ENCODE results near the gene STRA6.

The STRA6 gene, protein sequence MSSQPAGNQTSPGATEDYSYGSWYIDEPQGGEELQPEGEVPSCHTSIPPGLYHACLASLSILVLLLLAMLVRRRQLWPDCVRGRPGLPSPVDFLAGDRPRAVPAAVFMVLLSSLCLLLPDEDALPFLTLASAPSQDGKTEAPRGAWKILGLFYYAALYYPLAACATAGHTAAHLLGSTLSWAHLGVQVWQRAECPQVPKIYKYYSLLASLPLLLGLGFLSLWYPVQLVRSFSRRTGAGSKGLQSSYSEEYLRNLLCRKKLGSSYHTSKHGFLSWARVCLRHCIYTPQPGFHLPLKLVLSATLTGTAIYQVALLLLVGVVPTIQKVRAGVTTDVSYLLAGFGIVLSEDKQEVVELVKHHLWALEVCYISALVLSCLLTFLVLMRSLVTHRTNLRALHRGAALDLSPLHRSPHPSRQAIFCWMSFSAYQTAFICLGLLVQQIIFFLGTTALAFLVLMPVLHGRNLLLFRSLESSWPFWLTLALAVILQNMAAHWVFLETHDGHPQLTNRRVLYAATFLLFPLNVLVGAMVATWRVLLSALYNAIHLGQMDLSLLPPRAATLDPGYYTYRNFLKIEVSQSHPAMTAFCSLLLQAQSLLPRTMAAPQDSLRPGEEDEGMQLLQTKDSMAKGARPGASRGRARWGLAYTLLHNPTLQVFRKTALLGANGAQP

GRCh38 chr15:74202452-74203401 lies at the start of gene STRA6:
Gene STRA6, minus strand, starts transcription at chr15:74202787. Its CDS starts 520 bp downstream, at chr15:74202267.
- DNase-seq = no peak

GRCh38 chr15:74252291-74252690 lies 49.7 kb upstream of the STRA6 start:
- DNase-seq = no peak

DNA sequence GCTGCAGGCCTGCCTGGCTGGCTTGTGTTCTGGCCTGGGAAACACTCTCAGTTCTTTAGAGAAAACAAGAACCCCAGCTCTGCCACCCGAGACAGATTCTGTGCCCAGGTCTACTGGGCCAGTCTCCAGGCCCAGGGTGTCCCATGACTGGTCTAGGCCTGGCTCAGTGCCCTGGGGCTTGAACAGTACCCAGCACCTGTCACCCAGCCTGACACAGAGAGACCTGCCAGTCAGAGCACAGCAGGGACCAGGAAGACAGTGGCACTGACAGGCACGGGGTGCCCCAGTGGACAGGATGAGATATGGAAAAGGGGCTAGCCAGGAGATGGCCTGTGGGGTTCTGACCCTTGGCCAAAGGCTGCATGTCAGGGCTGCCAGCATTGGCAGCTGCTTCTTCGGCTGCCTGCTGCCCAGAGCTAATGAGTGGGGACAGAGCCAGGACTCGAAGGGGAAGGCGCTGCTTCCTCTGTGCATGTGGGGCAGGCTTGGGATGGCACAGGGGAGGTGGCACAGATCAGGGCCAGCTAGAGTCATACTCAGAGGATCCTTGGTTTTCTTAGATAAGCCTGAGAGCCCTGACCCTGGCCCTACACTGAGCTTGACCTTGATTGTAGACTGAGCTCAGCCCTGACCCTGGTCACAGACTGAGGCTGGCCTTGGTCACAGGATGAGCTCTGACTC lies 48.7 kb upstream of the STRA6 start:
- no peak for DNase-seq

- DNase-seq = no peak
Measured at GRCh38 chr15:74250266-74250665, 47.7 kb upstream of the STRA6 start.

- no peak for DNase-seq
Measured at GRCh38 chr15:74245342-74245931, 42.9 kb upstream of the STRA6 start.

- no peak for DNase-seq
Measured at GRCh38 chr15:74244822-74245341, 42.3 kb upstream of the STRA6 start.

- DNase-seq = no peak
Measured at GRCh38 chr15:74243431-74243830, 40.8 kb upstream of the STRA6 start.

GRCh38 chr15:74242441-74243185 lies 40.0 kb upstream of the STRA6 start:
- no peak for DNase-seq

GRCh38 chr15:74240897-74241614 lies 38.5 kb upstream of the STRA6 start:
- DNase-seq = no peak

DNA sequence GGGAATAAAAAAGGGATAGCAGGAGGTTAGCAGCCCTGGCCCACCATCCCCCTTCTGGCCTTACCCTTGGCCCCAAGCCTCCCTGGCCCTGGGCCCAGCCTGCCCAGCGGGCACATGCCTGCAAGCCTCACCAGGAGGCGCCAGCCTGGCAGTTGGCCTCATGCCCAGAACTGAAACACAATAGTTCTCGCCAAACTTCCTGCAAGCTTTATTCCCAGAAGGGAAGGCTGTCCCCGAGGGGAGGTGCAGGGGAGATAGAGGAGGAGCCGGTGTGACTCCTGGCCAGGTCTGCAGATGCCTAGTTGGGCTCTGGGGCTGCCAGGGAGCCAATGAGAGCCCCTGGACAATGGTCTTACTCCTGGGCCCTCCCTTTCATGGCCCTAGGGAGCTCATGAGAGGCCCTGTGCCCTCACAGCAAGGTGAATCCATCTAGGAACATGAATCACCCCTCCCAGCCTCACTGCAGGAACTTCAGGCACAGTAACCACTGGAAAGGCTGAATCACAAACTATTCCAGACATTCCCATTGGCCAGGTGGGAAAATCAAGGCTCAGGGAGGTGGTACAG lies 37.5 kb upstream of the STRA6 start:
- no peak for DNase-seq

DNA sequence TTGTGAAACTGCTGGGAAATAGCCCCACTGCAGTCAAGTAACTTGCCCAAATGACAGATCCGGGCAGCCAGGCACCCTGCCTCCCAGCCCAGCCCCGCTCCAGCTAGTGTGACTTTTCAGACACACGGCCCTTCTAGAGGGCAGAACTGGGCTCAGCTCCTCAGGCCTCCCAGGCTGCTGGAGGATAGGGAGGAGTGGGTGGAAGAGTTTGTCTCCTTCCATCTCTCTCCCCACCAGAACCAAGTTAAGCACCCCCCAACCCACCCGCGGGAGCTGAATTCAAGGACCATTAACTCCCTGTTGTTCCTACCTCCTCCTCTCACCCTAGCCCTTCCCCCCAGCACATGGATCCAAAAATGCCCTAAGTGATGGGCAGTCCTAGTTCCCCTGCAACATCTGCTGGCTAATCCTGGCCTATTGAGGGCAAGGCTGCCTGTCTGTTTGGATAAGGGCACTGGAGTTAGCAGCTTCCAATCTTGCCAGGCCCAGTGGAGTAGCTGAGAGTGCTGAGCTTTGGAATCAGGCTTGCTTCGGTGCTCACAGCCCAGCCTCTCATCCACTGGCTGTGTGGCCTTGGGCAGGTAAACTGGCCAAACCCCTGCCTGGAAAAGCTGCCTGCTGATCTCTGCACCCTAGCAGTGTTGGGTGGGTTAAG lies 36.6 kb upstream of the STRA6 start:
- no peak for DNase-seq

DNA sequence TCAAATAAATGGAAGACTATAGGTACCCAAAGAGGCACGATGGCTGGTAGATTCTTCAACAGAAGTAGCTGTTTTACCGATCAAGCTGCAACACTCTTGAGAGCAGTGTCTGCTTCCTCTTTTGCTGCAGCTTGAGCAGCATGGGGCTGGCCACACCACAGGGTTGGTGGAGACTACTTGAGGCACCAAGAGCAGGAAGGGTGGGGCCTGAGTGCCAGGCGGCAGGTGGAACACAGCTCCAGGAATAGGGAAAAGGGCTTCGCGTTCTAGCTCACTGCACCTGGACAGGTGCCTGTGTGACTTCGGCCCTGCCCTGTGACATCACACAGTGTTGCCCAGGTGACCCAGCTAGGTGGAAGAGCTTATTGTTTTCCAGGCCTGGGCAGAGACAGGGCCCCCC lies 33.4 kb upstream of the STRA6 start, which contains the start of gene CCDC33:
Gene CCDC33 (plus strand): TSS at position 365 of the 400 bp plus-strand sequence. CDS start 394 bp downstream, outside the sequence.
- DNase-seq = no peak

DNA sequence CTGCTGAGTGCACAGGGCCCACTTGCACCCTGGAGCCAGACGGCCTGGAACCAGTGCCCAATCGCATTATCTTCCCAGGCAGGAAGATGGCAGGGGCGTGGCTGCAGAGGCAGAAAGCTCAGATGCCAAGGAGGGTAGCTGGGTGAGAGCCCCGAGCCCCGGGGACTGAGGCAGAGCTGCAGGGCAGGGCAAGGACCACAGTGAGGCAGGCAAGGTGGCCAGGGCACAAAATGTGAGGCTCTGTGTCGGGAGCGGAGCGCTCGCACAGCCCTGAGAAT lies 31.9 kb upstream of the STRA6 start:
- no peak for DNase-seq

DNA sequence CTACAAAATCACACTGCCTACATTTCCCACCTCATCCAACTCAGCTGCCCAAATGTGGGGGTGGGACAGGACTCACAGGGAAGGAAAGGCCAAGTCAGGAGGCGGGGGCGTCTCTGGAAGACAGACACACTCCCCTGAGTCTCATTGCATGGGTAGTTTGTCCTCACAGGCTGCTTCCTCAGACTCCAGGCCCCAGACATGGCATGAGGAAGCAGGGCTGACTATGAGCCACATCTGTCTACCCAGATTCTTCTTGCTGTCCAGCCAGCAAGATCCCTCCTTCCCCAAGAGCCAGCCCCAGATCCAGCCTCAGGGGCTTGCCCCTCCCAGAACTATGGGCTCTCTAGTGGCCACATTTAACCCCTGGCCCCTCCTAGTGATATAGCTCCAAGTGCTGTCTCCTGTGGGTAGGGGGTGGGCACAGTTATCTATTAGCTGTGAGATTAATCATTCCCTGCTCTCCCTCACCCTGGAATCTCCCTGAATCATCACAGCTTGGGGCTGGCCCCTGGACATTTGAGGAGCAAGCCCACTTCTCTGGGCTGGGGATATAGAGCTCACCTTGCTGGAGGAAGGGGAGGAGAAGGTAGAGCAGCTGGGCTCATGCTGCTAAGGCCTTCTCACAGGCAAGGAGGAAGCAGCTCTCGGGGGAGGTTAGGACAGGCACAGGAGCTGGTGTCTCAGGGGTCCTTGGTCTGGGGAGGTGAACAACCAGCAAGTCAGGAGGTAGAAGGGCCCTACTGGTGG lies 31.4 kb upstream of the STRA6 start:
- no peak for DNase-seq

GRCh38 chr15:74233373-74233772 lies 30.8 kb upstream of the STRA6 start:
- DNase-seq = no peak

DNA sequence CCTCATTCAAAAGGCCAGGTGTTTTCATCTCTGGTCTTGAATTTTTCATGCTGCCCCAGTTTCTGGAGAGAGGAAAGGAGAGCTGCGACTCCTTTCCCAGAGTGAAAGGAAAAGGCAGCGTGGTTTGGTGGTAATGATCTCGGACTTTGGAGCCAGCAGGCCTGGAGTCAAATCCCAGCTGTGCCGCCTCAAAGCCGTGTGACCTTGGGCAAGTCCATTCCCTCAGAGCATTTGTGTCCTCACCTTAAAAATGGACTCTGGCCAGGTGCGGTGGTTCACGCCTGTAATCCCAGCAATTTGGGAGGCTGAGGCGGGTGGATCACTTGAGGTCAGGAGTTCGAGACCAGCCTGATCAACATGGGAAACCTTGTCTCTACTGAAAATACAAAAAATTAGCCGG lies 28.9 kb upstream of the STRA6 start:
- no peak for DNase-seq

- no peak for DNase-seq
Measured at GRCh38 chr15:74229686-74230085, 27.1 kb upstream of the STRA6 start.

GRCh38 chr15:74228723-74229081 lies 26.1 kb upstream of the STRA6 start:
- no peak for DNase-seq

Measured in CD4-positive, alpha-beta T cell treated with Interleukin-10 for 1 hour (primary cell).